GM12878 (cell line): Measurements from ENCODE around the gene RPEL1. TPM values are rescaled to one million over a fixed set of nuclear protein-coding genes. Genes with fewer than 3 reads are reported as not detected.

Source experiments
- ATAC-seq: fragments of 200-7000 bp; cut with Tn5 transposase; 3 replicates; pipeline ENCODE4 v1.9.1; 2020; ENCODE audit warnings: mild to moderate bottlenecking, moderate library complexity
- BruUV-seq: library from RNA; stranded (reverse); fragments of 400-500 nt; replicated peaks from 2 replicates; lab custom pipeline; 2021; lab: Mats Ljungman, UMichigan
- CTCF ChIA-PET: fragments of 300-600 bp; sonication (Branson Sonifier 250); formaldehyde crosslinking; extraction: SDS; loops from one replicate; lab custom pipeline; 2021; ENCODE audit warnings: inconsistent platforms; lab: Yijun Ruan, JAX
- POLR2A ChIA-PET: fragments of 350-600 bp; formaldehyde crosslinking; extraction: SDS; loops from one replicate; lab custom pipeline; 2021; ENCODE audit warnings: inconsistent platforms; lab: Charles Lee
- RAD21 ChIA-PET: fragments of 300-600 bp; sonication (Branson Sonifier 250); formaldehyde crosslinking; loops from one replicate; lab custom pipeline; 2023; ENCODE audit warnings: antibody characterized with exemption; ENCODE audit not compliant: unreplicated experiment; lab: Charles Lee
- SMC1A ChIA-PET: fragments of 300-600 bp; sonication (Branson Sonifier 250); formaldehyde crosslinking; loops from one replicate; lab custom pipeline; 2023; ENCODE audit not compliant: unreplicated experiment, uncharacterized antibody; lab: Charles Lee
- DNase-seq: peaks from one replicate; pipeline ENCODE4 v3.0.0-alpha.2; 2011; ENCODE audit warnings: low read depth, low spot score
- FAIRE-seq: peaks from 3 replicates; lab custom pipeline; 2011; peaks lifted over from hg19 to GRCh38; lab: Jason Lieb, UNC
- H2AFZ ChIP-seq: 2 replicates; pipeline ENCODE4 v1.6.0; 2011; ENCODE audit warnings: low read depth, low read length, control low read depth; ENCODE audit not compliant: control insufficient read depth
- H3K27ac ChIP-seq: 2 replicates; pipeline ENCODE4 v1.5.1; 2011; ENCODE audit warnings: control low read depth; ENCODE audit not compliant: control insufficient read depth, insufficient read depth
- H3K27me3 ChIP-seq, 2 experiments: replicated peaks in 1 of 2; 2 replicates each; pipeline versions ENCODE4 v1.6.0 to v1.6.1; 2011; ENCODE audit warnings: low read length in 1 of 2; ENCODE audit not compliant: control insufficient read depth in 2 of 2, insufficient read depth in 2 of 2
- H3K36me3 ChIP-seq, 2 experiments: 2 replicates each; pipeline ENCODE4 v1.5.1; 2011; ENCODE audit warnings: low read length in 1 of 2; ENCODE audit not compliant: control insufficient read depth in 2 of 2, insufficient read depth in 2 of 2
- H3K4me1 ChIP-seq: 2 replicates; pipeline ENCODE4 v1.6.1; 2011; ENCODE audit warnings: mild to moderate bottlenecking, low read length, moderate library complexity, mixed read lengths; ENCODE audit not compliant: control insufficient read depth, insufficient read depth
- H3K4me2 ChIP-seq: 2 replicates; pipeline ENCODE4 v1.6.0; 2011; ENCODE audit warnings: control low read depth; ENCODE audit not compliant: control insufficient read depth, insufficient read depth
- H3K4me3 ChIP-seq: fragments of 200-600 bp; sonication (generic); 2 replicates; pipeline ENCODE4 v1.5.1; 2016
- H3K79me2 ChIP-seq: 2 replicates; pipeline ENCODE4 v1.6.0; 2011; ENCODE audit warnings: low read length; ENCODE audit not compliant: control insufficient read depth, insufficient read depth
- H3K9ac ChIP-seq: 2 replicates; pipeline ENCODE4 v1.8.0; 2011; ENCODE audit warnings: low read length, control low read depth, mixed read lengths; ENCODE audit not compliant: control insufficient read depth, insufficient read depth
- H3K9me3 ChIP-seq: replicated peaks from 3 replicates; pipeline ENCODE4 v1.5.1; 2011; ENCODE audit warnings: mild to moderate bottlenecking, low read length; ENCODE audit not compliant: control insufficient read depth, insufficient read depth
- H4K20me1 ChIP-seq: 2 replicates; pipeline ENCODE4 v1.6.0; 2011; ENCODE audit not compliant: control insufficient read depth, insufficient read depth
- BCL11A ChIP-seq: IDR thresholded peaks from 2 replicates; pipeline ENCODE4 v1.6.1; 2011; ENCODE audit warnings: low read depth, low read length
- BCLAF1 ChIP-seq: fragments of 450-650 bp; IDR thresholded peaks from 2 replicates; pipeline ENCODE4 v1.6.1; 2017; ENCODE audit warnings: antibody characterized with exemption, mild to moderate bottlenecking, moderate library complexity
- BRCA1 ChIP-seq: IDR thresholded peaks from 2 replicates; pipeline ENCODE4 v1.6.1; 2011; ENCODE audit warnings: low read depth, low read length, improper control_type of control experiment
- EED ChIP-seq: sonication (generic); IDR thresholded peaks from 2 replicates; pipeline ENCODE4 v1.6.1; 2016; ENCODE audit warnings: antibody characterized with exemption, low read depth
- EGR1 ChIP-seq, 2 experiments: IDR thresholded peaks; 1 replicate in 1 of 2; 2 replicates in 1 of 2; pipeline ENCODE4 v1.6.1; 2011 to 2012; ENCODE audit warnings: low read depth in 2 of 2, low read length in 2 of 2, borderline replicate concordance in 1 of 2, mild to moderate bottlenecking in 1 of 2, moderate library complexity in 1 of 2
- ESRRA ChIP-seq: IDR thresholded peaks from 2 replicates; pipeline ENCODE4 v1.6.1; 2012; ENCODE audit warnings: mild to moderate bottlenecking, low read length, improper control_type of control experiment
- ETV6 ChIP-seq, 2 experiments: fragments of 450-650 bp in 1 of 2; IDR thresholded peaks in 1 of 2; conservative IDR thresholded peaks in 1 of 2; 2 replicates each; pipeline ENCODE4 v1.6.1; 2014; ENCODE audit warnings: antibody characterized with exemption in 1 of 2, borderline replicate concordance in 1 of 2, low read depth in 1 of 2, mild to moderate bottlenecking in 1 of 2, moderate library complexity in 1 of 2
- FOXM1 ChIP-seq: IDR thresholded peaks from 2 replicates; pipeline ENCODE4 v1.6.1; 2012; ENCODE audit warnings: low read depth, mild to moderate bottlenecking, inconsistent platforms, low read length, moderate library complexity
- GATAD2B ChIP-seq: fragments of 450-650 bp; conservative IDR thresholded peaks from 2 replicates; pipeline ENCODE4 v1.6.1; 2017; ENCODE audit warnings: low read depth, mild to moderate bottlenecking, moderate library complexity
- IRF4 ChIP-seq: IDR thresholded peaks from 2 replicates; pipeline ENCODE4 v1.6.1; 2011; ENCODE audit warnings: low read depth, low read length
- NBN ChIP-seq: fragments of 450-650 bp; IDR thresholded peaks from 2 replicates; pipeline ENCODE4 v1.6.1; 2016
- NFXL1 ChIP-seq: fragments of 450-650 bp; IDR thresholded peaks from 2 replicates; pipeline ENCODE4 v1.6.1; 2017; ENCODE audit warnings: antibody characterized with exemption, mild to moderate bottlenecking, borderline replicate concordance
- POLR2AphosphoS5 ChIP-seq: IDR thresholded peaks from 2 replicates; pipeline ENCODE4 v1.6.1; 2011; ENCODE audit warnings: mild to moderate bottlenecking, low read length, inconsistent platforms
- PRDM15 ChIP-seq: fragments of 450-650 bp; formaldehyde crosslinking; IDR thresholded peaks from 2 replicates; pipeline ENCODE4 v1.4.0; 2020; ENCODE audit warnings: mild to moderate bottlenecking, moderate library complexity
- SREBF2 ChIP-seq: IDR thresholded peaks from 2 replicates; pipeline ENCODE4 v1.6.1; 2012; ENCODE audit warnings: mild to moderate bottlenecking, low read length
- TCF12 ChIP-seq: IDR thresholded peaks from 2 replicates; pipeline ENCODE4 v1.6.1; 2011; ENCODE audit warnings: low read depth, mild to moderate bottlenecking, low read length
- YBX1 ChIP-seq: fragments of 450-650 bp; IDR thresholded peaks from 2 replicates; pipeline ENCODE4 v1.6.1; 2016; ENCODE audit warnings: antibody characterized with exemption
- WGBS: methylation state at CpG from one replicate; pipeline ENCODE4 v1.1.6; 2016; ENCODE audit warnings: low lambda C conversion rate; ENCODE audit not compliant: insufficient replicate concordance, insufficient coverage; ENCODE audit errors: missing lambda C conversion rate; 5-methylcytosine and 5-hydroxymethylcytosine counted together
- in situ Hi-C: fragments of 300-500 bp; cut with MboI; formaldehyde crosslinking; loops from 9 replicates; pipeline ENCODE4 v1.14.3; 2018; ENCODE audit warnings: mixed read lengths
- intact Hi-C: fragments of 100-400 bp; cut with micrococcal nuclease; formaldehyde crosslinking; loops from one replicate; pipeline ENCODE4 v1.14.2; 2022; ENCODE audit not compliant: unreplicated experiment
- polyA plus RNA-seq, 11 experiments: library from polyadenylated mRNA; depleted of rRNA in 4 of 11; unstranded in 6 of 11; stranded (reverse) in 5 of 11; fragments of >200 nt; fragmentation: Nextera tagmentation in 4 of 11; fragmentation: Illumina TruSeq in 1 of 11; extraction: Ambion mirVana in 4 of 11; extraction: Trizol in 1 of 11; gene quantifications; 1 replicate in 1 of 11; 2 replicates in 10 of 11; pipeline versions ENCODE4 v1.2.1 to v1.2.3, GENCODE V29; 2011 to 2016; ENCODE audit warnings: inconsistent platforms in 2 of 11, missing spikeins in 2 of 11, low read depth in 1 of 11
- total RNA-seq, 4 experiments: library from RNA; depleted of rRNA in 3 of 4; stranded (reverse); fragments of >200 nt in 3 of 4; fragmentation: Illumina TruSeq in 1 of 4; extraction: Trizol in 1 of 4; gene quantifications; 2 replicates each; pipeline versions ENCODE4 v1.2.1 to v1.2.3, GENCODE V29; 2013 to 2021

RPEL1 gene
- total and polyA plus RNA-seq, 10 of the 15 experiments (the other 5 are each of a cell fraction or from before 2014, with no cell fraction given), result 0.04 to 0.08 (median 0.06) TPM; not detected in 6

DNA sequence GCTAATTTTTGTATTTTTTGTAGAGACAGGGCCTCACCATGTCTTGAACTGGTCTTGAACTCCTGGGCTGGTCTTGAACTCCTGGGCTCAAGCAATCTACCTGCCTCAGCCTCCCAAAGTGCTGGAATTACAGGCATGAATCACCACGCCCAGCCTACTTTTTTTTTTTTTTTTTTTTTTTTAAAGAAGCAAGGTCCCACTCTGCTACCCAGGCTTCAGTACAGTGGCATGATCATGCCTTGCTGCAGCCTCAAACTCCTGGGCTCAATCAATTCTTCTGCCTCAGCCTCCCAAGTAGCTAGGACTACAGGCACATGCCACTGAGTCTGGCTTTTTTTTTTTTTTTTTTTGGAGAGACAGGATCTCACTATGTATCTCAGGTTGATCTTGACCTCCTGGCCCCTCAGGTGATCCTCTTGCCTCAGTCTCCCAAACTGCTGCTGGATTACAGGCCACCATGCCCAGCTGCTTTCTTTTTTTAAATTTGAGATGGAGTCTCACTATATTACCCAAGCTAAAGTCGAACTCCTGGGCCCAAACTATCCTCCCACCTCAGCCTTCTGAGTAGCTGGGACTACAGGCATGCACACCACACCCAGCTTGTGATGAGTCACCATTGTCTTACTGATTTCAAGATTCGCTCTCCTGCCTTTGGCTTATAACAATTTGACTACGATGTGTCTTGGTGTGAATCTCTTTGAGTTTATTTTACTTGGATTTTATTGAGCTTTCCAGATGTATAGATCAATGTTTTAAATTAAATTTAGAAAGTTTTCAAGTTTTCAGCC lies 9.0 kb downstream of the RPEL1 start:
- WGBS, result 13% methylated on average over 4 of the region's 4 CpGs
- TF ChIP-seq PRDM15 (CRISPR knock-in tag), result no peak
- no peak for TF ChIP-seq GATAD2B
- no peak for TF ChIP-seq IRF4
- no peak for TF ChIP-seq ESRRA
- no peak for TF ChIP-seq EGR1 (IDR thresholded peaks at IDR 0.05; ENCODE audit: borderline replicate concordance in 1 of 2, low read depth in 2 of 2, low read length in 2 of 2)
- no peak for TF ChIP-seq EED
- no peak for TF ChIP-seq BCL11A
- TF ChIP-seq POLR2AphosphoS5, result no peak
- no peak for TF ChIP-seq YBX1
- no peak for TF ChIP-seq NFXL1
- no peak for TF ChIP-seq ETV6 (conservative IDR thresholded peaks at IDR 0.05 in 1 of 2, IDR thresholded peaks at IDR 0.05 in 1 of 2; ENCODE audit: borderline replicate concordance in 1 of 2, low read depth in 1 of 2)
- no peak for TF ChIP-seq SREBF2
- no peak for TF ChIP-seq BRCA1
- no peak for TF ChIP-seq FOXM1
- TF ChIP-seq BCLAF1, result no peak
- TF ChIP-seq NBN, result no peak
- no peak for TF ChIP-seq TCF12
- TF ChIP-seq, all 136 proteins: peak for 0
- no peak overlapping the region for H3K4me3 ChIP-seq
- FAIRE-seq (no peak), DNase-seq (no peak), ATAC-seq (no peak)
- no peak overlapping the region for H2AFZ ChIP-seq
- no TSS peak for BruUV-seq
- intact Hi-C loops (no loop called here), in situ Hi-C loops (no loop called here)
- no peaks in the 10 kb centered on the region for H3K36me3 ChIP-seq
- H3K9ac ChIP-seq, result no peak overlapping the region
- no peaks in the 10 kb centered on the region for H3K79me2 ChIP-seq
- H3K27me3 ChIP-seq, result no peaks in the 10 kb centered on the region
- no peak overlapping the region for H3K4me2 ChIP-seq
- CTCF ChIA-PET, result interaction anchor here (0.9 kb wide), 1 partner anchor 10 kb away, joined by 5 read pairs; no protein-coding TSS in a partner anchor
- POLR2A ChIA-PET, result interaction anchor here (0.6 kb wide), 1 partner anchor 391 kb away, joined by 3 read pairs; no protein-coding TSS in a partner anchor
- no peak overlapping the region for H3K27ac ChIP-seq
- RAD21 ChIA-PET, result interaction anchor here (1.7 kb wide), 1 partner anchor 11 kb away, joined by 5 read pairs; no protein-coding TSS in a partner anchor
- H3K9me3 ChIP-seq, result no peaks in the 10 kb centered on the region; the same call in 1 of the 3 replicates
- H3K4me1 ChIP-seq, result no peaks in the 10 kb centered on the region
- H4K20me1 ChIP-seq, result no peaks in the 10 kb centered on the region
- SMC1A ChIA-PET, result interaction anchor here (0.7 to 1.2 kb wide), 2 partner anchors 23 to 337 kb away, joined by 3 read pairs; partner anchors contain the start of gene CNNM2
